HL-60/S4 treated with retinoic acid at 250 ng/mL for 4 days and 3 days (cell line): ENCODE measurements around the gene MRPL38.
"Not testable (repeated sequence)": the region's sequence is repeated elsewhere in the genome, so short reads cannot be mapped to it uniquely, and the experiment has no call there.

Experiments
- in situ Hi-C: fragments of 300-500 bp; cut with MboI; formaldehyde crosslinking; loops from 2 replicates; pipeline ENCODE4 v1.7.0; 2022; ENCODE audit warnings: low sequenced_read_pairs

Gene MRPL38

GRCh38 chr17:75878174-75878998 is 26.3 kb downstream of the MRPL38 start, which contains the start of gene TRIM47:
Gene TRIM47 (minus strand): TSS chr17:75878581. CDS start chr17:75878548, 33 bp downstream.
- in situ Hi-C loops: loop anchor here (25.0 kb wide), 1 partner anchor 91 kb away; the partner anchor contains the start of gene UNK

DNA sequence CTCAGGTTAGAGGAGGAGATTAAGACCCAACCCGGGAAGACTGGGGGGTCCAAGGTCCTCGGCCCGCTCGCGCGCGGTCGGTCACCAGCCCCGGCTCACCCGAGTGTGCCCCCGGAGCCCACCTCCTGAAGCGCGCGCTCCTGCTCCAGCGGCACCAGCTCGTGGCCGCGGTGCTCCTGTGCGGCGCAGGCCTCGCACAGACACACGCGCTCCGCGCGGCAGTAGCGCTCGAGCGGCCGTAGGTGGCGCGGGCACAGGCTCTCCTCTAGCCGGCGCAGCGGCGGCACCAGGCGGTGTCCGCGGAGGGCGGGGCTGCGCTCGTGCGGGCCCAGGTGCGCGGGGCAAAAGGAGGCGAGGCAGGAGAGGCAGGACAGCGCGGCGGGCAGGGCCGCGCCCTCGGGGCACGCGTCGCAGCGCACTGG is 26.9 kb downstream of the MRPL38 start:
- in situ Hi-C loops: loop anchor here (25.0 kb wide), 1 partner anchor 90 kb away; the partner anchor contains the start of gene UNK

- in situ Hi-C loops: loop anchor here (25.0 kb wide), 1 partner anchor 90 kb away; the partner anchor contains the start of gene UNK
Observed at GRCh38 chr17:75876938-75877751, 27.5 kb downstream of the MRPL38 start.

- in situ Hi-C loops: loop anchor here (25.0 kb wide), 1 partner anchor 89 kb away; the partner anchor contains the start of gene UNK
Observed at GRCh38 chr17:75876190-75876937, 28.3 kb downstream of the MRPL38 start.

DNA sequence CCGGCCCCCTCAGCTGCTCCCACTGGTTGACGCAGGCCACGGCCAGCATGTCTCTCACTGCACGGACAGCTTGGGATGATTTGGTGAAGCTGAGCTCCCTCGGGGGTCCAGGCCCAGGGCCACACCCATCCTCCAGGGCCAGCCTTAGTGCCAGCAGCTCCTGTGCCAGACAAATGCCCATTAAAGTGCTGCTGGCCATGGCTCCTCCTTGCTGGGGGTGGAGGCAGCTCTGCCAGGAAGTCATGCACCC is 28.8 kb downstream of the MRPL38 start:
- in situ Hi-C loops: loop anchor here (25.0 kb wide), 1 partner anchor 89 kb away; the partner anchor contains the start of gene UNK

DNA sequence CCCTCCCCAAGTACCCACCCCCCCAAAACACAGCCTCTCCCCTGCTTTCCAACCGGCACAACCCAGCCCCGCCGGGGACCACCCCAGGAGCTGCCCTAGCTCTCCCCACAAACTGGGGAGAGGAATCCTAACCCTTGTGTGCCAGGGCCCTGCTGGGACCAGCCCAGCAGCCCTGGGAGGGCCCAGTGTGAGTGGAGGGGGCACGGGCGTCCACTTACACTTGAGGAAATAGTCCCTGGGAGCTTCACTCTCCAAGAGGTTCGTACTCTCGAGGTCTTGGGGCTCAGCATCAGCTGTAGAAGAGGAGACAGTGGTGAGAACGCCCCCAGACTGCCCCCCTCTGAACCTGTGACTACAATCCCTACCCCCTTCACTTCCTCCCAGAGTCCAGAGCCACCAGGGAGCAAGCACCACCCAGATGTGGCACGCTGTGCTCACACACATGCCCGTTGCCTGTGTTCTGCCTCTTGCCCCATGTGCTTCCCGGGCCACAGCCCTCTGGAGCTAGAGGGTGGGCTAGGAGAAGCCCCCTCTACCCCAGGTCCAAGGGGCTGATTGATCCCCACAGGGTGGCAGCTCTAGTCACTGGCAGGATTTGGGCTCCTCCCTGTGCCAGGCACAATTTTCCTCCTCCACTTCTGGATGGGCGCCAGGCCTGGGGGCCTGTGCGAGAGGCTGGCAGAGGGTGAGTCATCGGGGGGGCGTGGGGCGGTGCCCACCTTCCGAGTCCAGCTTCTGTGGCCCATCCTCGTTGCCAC is 29.3 kb downstream of the MRPL38 start:
- in situ Hi-C loops: loop anchor here (25.0 kb wide), 1 partner anchor 88 kb away; the partner anchor contains the start of gene UNK

DNA sequence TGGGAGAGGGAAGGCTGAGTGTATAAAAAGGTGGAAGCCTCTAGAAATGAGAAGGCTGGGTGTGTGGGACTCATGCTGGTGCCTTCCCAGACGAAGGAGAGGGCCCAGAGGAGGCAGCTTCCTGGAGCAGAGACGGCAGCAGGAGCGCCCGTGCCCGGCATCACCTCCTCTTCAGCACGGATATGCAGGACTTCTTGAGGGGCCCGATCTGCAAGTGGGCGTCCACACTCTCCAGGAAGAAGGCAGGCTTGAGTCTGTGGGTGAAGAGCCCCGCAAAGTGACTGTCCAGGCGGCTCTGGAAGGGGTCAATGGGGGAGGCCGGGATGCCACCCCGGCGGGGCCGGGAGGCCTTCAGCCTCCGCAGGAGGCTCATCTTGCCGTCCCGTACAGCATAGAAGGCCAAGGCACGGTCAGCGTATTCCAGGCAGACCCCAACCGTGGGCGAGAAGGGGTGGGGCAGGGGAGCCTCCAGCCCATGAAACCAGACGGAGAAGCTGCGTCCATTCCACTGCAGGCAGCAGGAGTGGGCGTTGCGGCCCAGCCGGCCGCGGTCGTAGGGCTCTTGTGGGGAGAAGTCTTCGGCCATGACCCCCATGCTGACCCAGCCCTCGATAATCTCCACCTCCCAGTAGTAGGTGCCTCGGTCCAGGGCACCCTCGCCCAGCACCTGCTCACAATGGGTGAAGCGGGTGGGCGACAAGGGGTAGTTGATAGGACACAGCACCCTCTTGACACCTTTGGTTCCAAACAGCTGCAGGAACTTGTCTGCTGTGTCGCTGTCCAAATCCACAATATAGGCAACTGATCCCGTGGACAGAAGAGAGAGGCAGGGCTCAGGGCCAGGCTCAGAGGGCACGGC is 30.1 kb downstream of the MRPL38 start:
- in situ Hi-C loops: loop anchor here (25.0 kb wide), 1 partner anchor 87 kb away; the partner anchor contains the start of gene UNK

DNA sequence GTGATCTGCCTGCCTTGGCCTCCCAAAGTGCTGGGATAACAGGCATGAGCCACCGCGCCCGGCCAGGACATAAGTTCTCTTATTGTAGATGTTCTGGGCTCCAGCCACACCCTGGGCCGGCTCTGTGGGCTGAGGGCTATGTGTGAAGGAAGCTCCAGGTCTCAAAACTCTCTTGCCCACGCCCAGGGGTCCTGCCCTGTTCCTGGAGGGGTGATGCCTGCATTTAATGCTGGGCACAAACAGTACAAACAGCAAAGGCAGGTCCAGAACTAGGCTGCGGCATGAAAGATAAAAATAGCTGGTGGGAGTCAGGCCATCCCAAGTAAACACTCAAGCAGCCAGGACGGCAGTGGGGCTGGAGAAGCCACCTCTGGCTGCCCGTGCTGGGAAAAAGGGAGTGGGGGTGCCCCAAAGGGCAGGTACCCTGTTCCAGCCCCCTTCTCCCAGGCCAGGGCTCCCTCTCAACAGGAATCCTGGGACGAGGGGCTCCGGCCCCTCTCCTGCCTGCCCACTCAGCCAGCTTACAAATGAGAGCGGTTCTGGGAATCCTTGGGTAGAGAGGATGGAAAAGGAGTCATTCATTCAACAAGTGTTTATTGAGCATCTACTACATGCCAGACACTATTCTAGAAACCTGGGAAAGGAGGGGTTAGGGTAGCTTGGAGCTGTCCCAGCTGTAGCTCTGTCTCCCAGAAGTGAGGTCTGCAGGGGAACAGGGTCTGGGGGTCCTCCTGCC is 30.9 kb downstream of the MRPL38 start:
- in situ Hi-C loops: no loop called here

DNA sequence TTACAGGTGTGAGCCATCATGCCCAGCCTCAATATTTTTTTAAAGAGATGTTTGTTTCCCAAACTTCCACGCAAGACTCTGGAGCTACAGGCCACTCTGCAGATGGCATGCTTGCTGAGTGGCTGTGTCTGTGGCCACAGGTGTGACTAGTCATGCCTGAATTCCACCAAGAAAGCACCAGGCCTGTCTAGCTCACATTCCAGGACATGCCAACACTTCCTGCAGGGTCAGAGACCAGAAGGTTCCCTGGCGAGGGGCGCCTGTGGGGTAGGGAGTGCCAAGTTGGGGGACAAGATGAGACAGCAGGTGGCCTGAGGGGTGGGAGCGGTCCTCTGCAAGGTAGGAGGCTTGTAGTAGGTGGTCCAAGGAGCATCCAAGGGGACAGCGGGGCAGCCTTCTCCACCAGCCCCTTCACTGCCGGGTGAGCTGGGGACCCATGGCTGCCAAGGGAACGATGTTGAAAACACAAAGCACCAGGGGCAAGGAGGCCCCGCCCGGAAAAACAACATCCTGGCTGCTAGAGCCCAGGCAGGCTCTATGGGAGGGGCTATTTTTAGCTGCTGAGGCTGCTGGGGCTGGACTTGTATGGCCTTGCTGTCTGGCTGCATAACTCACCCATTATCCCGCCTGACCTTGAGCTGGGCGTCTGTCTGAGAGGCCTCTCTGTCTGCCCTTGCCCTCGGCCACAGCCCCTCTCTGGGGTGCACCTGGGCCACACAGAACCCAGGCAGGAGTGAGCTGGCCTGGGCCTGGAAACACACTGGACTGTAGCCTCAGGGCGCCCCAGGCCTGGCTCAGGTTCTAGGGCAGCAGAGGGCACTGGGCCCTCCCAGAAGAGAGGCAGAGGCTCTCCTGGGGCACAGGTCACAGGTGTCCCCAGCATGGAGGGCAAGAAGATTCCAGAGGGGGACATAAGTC is 32.0 kb downstream of the MRPL38 start:
- in situ Hi-C loops: no loop called here

- in situ Hi-C loops: not testable (repeated sequence)
Observed at GRCh38 chr17:75870228-75870627, 34.5 kb downstream of the MRPL38 start.

DNA sequence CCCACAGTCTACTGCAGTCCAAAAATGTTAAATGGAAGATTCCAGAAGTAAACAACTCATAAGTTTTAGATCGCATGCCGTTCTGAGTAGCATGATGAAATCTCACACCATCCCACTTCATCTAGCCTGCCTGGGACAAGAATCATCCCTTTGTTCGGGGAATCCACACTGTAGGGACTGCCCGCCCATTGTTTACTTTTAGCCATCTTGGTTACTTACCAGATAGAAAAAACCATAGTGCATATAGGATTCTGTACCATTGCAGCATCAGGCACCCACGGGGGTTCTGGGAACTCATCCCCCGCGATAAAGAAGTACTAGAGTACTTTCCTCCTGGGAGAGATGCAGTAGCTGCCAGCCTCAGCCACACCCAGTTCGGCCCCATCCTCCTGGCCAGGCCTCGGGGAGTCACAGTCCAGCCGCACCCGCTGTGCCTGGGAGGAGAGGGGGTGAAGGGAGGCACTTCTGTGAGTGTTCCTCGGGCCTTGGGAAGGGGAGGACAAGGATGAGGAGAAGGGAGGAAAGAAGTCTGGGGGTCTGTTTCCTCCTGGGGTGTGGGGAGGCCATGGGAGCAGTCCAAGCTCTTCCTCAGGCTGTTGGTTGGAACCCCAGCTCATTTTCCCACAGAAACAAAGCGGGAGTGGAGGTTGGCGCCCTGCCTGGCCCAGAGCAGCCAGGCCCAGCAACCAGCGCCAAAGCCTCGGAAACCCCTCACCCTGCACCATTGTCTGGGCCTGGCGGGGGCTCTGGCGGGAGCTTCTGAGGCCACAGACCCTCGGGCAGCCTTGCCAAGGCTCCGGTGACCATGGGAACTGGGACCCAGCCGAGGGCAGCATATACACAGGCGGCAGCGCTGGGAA is 35.2 kb downstream of the MRPL38 start:
- in situ Hi-C loops: no loop called here

- in situ Hi-C loops: not testable (repeated sequence)
Observed at GRCh38 chr17:75868730-75869281, 35.9 kb downstream of the MRPL38 start.

DNA sequence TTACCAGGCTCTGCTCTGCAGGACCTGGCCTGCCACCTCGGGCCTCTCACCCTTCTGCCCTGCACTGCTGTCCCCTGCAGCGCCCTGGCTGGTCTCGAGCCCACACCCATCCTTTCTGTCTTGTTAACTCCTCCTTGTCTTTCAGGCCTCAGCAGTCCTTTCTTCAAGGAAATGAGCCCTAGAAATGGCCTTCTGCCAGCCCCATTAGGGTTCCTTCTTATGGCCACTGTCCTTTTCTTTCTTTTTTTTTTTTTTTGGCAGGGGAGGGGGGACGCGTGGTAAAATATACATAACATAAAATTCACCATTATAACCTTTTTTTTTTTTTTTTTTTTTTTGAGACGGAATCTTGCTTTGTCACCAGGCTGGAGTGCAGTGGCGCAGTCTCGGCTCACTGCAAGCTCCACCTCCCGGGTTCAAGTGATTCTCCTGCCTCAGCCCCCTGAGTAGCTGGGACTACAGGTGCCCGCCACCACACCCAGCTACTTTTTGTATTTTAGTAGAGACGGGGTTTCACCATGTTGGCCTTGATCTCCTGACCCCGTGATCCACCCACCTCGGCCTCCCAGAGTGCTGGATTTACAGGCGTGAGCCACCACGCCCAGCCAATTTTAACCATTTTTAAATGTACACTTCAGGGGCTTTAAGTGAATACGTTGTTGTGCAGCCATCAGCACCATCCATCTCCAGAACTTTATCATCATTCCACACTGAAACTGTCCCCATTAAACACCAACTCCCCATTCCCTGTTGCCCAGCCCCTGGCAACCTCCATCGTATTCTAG is 39.1 kb downstream of the MRPL38 start:
- in situ Hi-C loops: not testable (repeated sequence)

DNA sequence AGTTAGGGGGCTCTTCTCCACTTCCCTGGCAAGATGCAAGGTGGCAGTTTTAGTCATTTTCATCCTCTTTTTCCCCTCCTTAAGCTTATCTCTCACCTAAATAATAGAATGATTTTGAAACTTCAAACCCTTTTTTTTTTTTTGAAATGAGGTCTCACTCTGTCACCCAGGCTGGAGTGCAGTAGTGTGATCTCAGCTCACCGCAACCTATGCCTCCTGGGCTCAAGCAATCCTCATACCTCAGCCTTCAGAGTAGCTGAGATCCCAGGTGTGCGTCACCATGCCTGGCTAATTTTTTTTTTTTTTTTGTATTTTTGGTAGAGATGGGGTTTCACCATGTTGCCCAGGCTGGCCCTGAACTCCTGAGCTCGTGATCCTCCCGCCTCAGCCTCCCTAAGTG is 39.8 kb downstream of the MRPL38 start:
- in situ Hi-C loops: not testable (repeated sequence)

GRCh38 chr17:75864448-75864871 is 40.2 kb downstream of the MRPL38 start:
- in situ Hi-C loops: no loop called here
